SW480 (cell line): ENCODE results near the gene NKD2.
"Not testable (repeated sequence)": the region's sequence is repeated elsewhere in the genome, so short reads cannot be mapped to it uniquely, and the experiment has no call there.

Source experiments
- DNase-seq: peaks from one replicate; pipeline ENCODE4 v3.0.0-alpha.2; 2016; ENCODE audit warnings: low spot score

The NKD2 gene

DNA sequence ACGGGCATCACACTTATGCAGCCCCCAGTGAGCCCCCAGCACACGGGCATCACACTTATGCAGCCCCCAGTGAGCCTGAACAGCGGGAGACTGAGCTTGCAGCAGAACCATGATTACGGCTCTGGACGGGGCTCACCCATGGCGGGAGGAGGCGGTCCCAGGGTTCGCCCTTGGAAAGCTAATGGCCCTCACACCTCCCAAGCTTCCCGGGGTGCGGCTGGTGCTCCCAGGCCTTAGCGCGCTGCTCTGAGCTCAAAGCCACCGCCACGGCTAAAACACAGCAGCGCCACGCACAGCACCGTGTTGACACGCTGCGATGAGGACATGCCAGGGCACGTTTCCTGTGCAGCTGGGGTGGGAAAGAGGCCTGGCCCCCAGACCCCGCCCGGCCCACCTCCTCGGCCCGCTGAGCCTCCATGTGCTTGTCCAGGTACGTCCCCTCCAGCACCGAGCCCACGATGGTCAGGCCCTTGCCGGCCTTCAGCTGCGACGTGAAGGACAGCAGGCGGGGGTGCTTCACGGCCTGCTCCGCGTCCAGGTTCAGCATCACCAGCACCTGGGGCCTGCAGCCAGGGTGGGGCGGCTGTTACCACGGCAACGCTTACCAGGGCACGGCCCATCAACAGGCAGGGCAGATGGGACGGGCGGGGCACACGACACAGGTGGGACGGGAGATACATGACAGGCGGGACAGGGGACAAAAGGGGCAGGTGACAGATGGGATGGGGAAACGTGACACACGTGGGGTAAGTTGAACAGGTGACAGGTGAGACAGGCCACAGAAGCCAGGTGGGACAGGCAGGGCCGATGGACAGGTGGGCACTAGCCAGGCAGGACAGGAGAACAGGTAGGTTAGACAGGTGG is 64.9 kb downstream of the NKD2 start:
- DNase-seq: peak; percentile 41

DNA sequence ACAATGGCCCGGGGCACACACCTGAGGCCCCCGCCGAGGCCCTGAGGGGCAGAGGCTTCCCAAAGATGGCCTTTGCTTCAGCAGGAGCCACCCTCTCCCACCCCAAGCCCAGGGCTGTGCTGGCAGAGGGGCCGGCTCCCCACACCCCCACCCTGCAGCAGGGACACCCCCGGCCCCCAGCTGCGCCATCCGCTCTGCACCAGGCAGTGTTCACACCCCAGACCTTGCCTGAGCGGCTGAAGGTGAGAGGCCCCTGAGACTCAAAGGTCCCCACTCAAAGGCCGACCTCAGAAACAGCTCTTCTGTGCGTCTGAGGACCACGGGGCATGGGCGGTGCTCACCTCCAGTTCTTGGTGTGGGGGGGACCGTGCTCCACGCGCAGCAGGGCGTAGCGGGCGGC is 65.6 kb downstream of the NKD2 start:
- no peak for DNase-seq

DNA sequence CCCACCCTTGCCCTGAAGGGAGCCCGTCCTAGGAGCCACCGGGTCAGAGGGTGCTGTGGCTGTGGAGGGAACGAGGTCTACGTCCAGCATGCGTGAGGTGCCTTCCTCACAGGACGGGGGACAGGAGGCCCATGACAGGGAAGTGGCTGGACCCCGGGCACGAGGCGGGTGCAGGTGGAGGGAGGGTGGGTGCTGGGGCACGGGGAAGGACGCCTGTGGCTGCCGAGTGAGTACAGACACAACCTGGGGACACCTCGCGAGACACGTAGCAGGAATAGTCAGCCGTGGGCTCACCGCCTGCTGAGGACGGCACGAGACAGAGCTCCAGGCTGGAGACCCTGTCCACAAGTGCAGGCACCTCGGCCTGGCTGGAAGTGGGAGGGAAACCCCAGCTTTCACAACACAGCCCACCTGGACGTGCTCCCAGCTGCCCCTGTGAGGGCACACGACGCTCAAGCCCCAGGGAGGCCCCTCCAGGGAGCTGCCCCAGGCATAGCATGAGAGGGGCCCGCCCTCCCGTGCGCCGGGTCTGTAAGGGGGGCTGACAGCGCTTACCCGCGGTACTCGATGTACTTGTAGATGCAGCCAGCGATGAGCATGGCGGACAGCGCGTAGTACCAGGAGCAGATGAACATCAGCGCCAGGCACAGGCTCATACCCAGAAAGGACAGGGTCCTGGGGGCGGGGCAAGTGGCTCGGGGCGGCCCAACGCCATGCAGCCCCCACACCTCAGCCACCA is 66.4 kb downstream of the NKD2 start:
- DNase-seq: no peak

- DNase-seq: no peak
Observed at GRCh38 chr5:1075555-1075881, 66.9 kb downstream of the NKD2 start.

DNA sequence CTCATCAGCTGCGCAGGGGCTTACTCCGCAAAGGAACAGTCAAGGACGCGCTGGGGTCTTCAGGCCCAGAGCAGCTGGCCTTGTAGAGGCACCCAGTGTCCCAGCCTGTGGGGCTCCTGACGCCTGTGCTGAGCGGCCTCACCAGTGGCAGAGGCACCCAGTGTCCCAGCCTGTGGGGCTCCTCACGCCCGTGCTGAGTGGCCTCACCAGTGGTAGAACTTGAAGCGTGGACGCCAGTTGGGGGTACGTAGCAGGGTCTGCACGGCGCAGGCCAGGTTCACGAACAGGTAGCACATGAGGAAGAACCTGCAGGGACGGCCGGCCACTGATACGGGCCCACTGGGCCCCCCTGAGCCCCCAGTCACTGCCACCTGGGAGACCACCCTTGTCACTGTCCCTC is 67.3 kb downstream of the NKD2 start:
- DNase-seq: no peak

DNA sequence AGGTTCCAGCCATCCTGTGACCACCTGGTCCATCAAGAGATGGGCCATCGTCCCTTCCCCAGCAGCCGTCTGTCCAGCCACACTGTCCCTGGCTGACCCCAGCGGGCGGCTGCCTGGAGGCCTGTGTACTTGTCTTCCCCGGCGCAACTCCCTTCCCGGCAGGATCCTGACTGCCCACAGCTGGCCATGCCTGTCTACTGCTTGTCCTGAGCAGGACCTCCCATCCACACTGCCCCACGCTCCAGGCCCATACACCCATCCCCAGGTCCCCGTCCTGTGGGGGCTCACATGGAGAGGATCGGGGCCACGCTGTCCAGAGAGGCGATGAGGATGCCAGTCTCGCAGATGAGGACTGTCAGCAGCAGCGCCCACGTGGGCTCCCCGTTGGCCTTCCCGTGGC is 67.8 kb downstream of the NKD2 start:
- DNase-seq: no peak

- no peak for DNase-seq
Observed at GRCh38 chr5:1077026-1077425, 68.4 kb downstream of the NKD2 start.

GRCh38 chr5:1077491-1078020 is 69.0 kb downstream of the NKD2 start:
- DNase-seq: no peak

GRCh38 chr5:1078206-1078605 is 69.6 kb downstream of the NKD2 start:
- no peak for DNase-seq

- no peak for DNase-seq
Observed at GRCh38 chr5:1078851-1079250, 70.2 kb downstream of the NKD2 start.

DNA sequence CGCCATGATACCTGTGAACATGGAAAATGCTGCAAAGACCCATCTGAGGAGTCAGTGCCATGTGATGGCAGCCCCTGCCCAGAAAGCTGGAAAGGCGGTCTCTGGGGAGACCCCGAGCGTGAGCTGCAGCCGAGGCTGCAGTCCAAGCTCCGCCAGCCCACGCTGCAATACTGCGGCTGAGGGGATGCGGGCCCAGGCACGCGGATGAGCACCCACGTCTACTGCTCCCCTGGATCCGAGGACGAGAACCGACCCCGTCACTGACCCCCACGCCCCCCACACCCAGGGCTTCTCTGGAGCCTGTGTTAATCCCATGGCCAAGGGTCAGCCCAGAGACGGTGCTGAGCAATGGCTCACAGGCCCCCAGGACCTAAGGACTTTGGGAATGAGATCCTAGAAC is 70.9 kb downstream of the NKD2 start:
- no peak for DNase-seq

DNA sequence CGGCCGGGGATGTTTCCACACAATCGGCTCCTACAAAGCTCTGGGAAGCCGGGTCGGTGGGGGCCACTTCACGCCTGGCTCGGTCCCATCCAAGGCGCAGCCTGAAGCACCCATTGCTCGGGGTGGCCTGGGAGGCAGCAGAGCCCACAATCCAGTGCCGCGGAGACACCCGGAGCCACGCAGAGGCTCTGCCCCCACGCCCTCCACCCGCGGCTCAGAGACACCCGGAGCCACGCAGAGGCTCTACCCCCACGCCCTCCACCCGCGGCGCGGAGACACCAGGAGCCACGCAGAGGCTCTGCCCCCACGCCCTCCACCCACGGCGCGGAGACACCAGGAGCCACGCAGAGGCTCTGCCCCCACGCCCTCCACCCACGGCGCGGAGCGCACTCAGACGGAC is 71.4 kb downstream of the NKD2 start:
- DNase-seq: no peak

- DNase-seq: no peak
Observed at GRCh38 chr5:1080432-1080831, 71.8 kb downstream of the NKD2 start.

DNA sequence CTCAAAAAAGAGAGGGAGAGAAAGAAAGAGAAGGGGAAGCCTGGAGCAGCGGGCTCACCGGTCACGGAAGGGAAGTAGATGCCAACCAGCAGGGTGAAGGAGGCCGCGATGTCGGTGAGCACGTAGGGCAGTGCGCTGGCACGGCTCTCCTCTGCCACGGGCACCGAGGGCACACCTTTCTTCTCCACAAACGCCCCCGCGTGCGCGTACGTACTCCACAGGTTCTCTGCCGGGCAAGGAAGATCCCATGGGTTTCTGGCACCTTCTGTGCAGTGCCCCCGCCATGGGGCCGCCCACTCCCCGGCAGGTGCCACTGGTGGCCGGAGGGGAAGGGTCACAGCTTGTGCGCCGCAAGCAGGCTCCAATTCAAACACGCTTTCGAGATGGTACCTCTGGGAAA is 72.9 kb downstream of the NKD2 start:
- no peak for DNase-seq

DNA sequence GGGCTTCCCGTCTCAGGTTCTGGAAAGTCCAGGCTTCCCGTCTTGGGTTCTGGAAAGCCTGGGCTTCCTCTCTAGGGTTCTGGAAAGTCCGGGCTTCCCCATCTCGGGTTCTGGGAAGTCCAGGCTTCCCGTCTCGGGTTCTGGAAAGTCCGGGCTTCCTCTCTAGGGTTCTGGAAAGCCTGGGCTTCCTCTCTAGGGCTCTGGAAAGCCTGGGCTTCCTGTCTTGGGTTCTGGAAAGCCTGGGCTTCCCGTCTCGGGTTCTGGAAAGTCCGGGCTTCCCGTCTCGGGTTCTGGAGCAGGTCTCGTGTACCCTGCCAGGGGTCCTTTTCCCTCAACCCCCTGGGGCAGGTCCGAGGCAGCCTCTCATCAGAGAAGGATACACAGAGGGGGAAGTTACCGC is 74.4 kb downstream of the NKD2 start:
- not testable (repeated sequence) for DNase-seq

GRCh38 chr5:1083823-1084605 is 75.4 kb downstream of the NKD2 start:
- no peak for DNase-seq

GRCh38 chr5:1085391-1085790 is 76.8 kb downstream of the NKD2 start:
- DNase-seq: no peak

DNA sequence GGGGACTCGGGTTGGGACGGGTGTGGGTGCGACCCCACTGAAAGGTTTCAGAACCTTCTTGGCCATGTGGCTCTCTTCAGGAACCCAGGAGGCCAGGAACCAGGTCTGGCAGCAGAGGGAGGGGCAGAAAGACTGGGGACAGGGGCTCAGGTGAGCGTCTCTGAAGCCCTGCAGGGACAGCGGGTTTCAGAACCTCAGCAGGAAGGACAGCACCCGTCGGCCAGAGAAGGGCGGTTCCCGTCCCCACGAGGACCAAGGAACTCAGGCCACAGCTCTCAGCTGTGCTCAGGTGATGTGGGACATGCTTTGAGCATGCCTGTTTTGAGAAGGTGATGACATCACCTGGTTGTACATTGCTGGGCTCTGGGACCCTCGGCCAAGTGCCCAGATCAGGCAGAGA is 77.5 kb downstream of the NKD2 start:
- DNase-seq: no peak

DNA sequence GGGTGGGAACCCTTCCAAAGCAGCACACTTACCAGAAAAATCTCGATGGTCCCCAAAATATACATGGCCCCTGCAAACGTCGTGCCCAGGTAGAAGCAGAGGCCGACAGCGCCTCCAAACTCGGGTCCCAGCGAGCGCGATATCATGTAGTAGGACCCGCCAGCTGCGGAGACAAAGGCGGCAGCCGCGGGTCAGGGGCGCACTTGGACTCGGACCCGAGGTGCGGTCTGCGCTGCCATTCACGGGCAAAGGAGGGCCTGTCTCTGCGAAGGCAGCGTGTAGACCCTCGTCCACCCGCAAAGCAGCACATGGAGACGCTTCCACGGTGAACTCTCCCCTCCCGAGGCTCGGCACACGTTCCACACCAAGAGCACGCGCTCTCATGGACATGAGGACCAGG is 78.3 kb downstream of the NKD2 start:
- no peak for DNase-seq

- DNase-seq: no peak
Observed at GRCh38 chr5:1087428-1087827, 78.8 kb downstream of the NKD2 start.

GRCh38 chr5:1088031-1088430 is 79.4 kb downstream of the NKD2 start:
- DNase-seq: no peak
